ENCODE measurements around the gene COX19. TPM values are rescaled to one million over a fixed set of nuclear protein-coding genes. Genes with fewer than 3 reads are reported as not detected.

COX19 gene
- total RNA-seq, 2 donors from 2014 or later = 7.2 to 18.1 TPM

DNA sequence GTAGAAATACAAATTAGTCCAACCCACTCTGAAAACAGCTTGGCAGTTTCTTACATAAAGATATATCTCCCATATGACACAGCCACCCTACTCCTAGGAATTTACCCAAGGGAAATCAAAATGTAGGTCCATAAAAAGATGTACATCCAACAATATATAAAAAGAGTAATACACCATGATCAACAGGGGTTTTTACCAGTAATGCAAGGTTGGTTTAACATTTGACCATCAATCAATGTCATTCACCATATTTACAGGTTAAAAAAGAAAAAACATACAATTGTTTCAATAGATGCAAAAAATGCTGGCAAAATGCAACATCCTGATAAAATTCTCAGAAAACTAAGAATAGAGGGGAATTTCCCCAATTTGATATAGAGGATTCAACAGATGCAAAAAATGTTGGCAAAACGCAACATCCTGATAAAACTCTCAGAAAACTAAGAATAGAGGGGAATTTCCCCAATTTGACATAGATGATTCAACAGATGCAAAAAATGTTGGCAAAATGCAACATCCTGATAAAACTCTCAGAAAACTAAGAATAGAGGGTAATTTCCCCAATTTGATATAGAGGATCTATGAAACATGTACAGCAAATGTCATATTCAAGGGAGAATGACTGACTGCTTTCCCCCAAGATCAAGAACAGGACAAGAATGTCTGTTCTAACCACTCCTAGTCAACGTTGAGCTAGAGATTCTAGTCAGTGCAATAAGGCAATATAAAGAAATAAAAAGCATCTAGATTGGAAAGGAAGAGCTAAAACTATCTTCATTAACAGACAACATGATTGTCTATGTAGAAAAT, 34.5 kb downstream of the COX19 start:
- Histone ChIP-seq H3K9me3 (no peaks in the 10 kb centered on the region), H3K27ac (no peak overlapping the region), H3K4me3 (no peak overlapping the region), H3K36me3 (no peaks in the 10 kb centered on the region), H3K27me3 (replicated peaks; ENCODE audit: insufficient read depth) (no peaks in the 10 kb centered on the region), H3K4me1 (ENCODE audit: control insufficient read depth in 1 of 2, low read depth in 2 of 2) (no peaks in the 10 kb centered on the region)
- TF ChIP-seq, protein P1, sequence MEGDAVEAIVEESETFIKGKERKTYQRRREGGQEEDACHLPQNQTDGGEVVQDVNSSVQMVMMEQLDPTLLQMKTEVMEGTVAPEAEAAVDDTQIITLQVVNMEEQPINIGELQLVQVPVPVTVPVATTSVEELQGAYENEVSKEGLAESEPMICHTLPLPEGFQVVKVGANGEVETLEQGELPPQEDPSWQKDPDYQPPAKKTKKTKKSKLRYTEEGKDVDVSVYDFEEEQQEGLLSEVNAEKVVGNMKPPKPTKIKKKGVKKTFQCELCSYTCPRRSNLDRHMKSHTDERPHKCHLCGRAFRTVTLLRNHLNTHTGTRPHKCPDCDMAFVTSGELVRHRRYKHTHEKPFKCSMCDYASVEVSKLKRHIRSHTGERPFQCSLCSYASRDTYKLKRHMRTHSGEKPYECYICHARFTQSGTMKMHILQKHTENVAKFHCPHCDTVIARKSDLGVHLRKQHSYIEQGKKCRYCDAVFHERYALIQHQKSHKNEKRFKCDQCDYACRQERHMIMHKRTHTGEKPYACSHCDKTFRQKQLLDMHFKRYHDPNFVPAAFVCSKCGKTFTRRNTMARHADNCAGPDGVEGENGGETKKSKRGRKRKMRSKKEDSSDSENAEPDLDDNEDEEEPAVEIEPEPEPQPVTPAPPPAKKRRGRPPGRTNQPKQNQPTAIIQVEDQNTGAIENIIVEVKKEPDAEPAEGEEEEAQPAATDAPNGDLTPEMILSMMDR (IDR thresholded peaks at IDR 0.05) = no peak
- no peak for DNase-seq (ENCODE audit: low spot score)
- ATAC-seq (ENCODE audit: insufficient number of reproducible peaks, low FRiP score, low read depth) = no peak

DNA sequence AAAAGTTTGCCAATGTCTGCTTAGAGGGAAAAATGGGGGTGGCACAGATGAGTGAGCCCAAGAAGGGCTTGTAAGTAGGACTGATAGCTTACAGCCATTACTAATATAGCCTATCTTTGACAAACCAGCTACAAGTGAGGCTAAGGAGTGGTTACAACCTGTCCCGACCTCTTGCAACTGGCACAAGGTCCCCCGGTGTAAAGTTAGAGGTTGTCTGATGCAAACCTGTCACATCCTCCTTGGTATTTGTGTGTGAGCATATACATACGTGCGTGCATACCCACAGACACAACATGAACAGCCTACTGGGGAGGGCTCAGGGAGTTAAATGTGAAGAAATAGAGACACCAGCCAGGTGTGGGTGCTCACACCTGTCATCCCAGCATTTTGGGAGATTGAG, 35.5 kb downstream of the COX19 start:
- no peak overlapping the region for H3K27ac ChIP-seq
- DNase-seq (ENCODE audit: low spot score) (no peak), ATAC-seq (ENCODE audit: insufficient number of reproducible peaks, low FRiP score, low read depth) (no peak)
- TF ChIP-seq, protein P1 (IDR thresholded peaks at IDR 0.05) = no peak
- no peaks in the 10 kb centered on the region for H3K9me3 ChIP-seq
- no peaks in the 10 kb centered on the region for H3K36me3 ChIP-seq
- no peak overlapping the region for H3K4me3 ChIP-seq
- H3K27me3 ChIP-seq (replicated peaks; ENCODE audit: insufficient read depth) = no peaks in the 10 kb centered on the region
- no peaks in the 10 kb centered on the region for H3K4me1 ChIP-seq (ENCODE audit: control insufficient read depth in 1 of 2, low read depth in 2 of 2)

DNA sequence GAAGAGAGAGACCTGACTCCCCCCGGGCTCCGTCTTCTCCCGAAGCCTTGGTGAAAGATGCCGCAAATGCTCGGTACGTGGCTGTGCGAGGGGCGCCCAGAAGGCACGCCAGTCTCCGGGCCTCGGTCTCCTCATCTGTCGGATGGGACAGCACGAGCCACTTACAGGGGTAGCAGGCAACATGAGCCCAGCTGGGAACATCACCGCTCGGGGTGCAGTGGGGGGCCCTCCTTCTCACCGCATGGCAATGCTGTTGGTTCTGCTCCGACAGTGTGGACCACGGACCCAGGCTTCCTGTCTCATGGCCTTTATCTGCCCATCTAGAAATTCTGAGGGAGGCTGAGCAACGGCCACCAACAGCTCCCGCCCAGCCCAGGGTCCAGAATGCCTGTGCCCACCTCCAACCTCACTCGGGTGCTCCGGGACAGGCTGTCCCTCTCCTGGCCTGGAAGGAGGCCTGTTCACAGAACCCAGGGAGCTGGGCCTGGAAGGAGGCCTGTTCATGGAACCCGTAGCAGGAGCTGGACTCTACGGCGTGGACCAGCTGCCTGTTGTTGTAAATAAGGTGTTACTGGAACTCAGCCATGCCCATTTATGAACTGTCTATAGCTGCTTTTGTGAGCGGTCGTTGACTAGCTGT, 36.7 kb downstream of the COX19 start:
- no peaks in the 10 kb centered on the region for H3K9me3 ChIP-seq
- no peaks in the 10 kb centered on the region for H3K36me3 ChIP-seq
- H3K27ac ChIP-seq = no peak overlapping the region
- DNase-seq (ENCODE audit: low spot score) = no peak
- ATAC-seq (ENCODE audit: insufficient number of reproducible peaks, low FRiP score, low read depth) = no peak
- no peaks in the 10 kb centered on the region for H3K4me1 ChIP-seq (ENCODE audit: control insufficient read depth in 1 of 2, low read depth in 2 of 2)
- no peaks in the 10 kb centered on the region for H3K27me3 ChIP-seq (replicated peaks; ENCODE audit: insufficient read depth)
- H3K4me3 ChIP-seq = no peak overlapping the region
- TF ChIP-seq, protein P1 (IDR thresholded peaks at IDR 0.05) = no peak

DNA sequence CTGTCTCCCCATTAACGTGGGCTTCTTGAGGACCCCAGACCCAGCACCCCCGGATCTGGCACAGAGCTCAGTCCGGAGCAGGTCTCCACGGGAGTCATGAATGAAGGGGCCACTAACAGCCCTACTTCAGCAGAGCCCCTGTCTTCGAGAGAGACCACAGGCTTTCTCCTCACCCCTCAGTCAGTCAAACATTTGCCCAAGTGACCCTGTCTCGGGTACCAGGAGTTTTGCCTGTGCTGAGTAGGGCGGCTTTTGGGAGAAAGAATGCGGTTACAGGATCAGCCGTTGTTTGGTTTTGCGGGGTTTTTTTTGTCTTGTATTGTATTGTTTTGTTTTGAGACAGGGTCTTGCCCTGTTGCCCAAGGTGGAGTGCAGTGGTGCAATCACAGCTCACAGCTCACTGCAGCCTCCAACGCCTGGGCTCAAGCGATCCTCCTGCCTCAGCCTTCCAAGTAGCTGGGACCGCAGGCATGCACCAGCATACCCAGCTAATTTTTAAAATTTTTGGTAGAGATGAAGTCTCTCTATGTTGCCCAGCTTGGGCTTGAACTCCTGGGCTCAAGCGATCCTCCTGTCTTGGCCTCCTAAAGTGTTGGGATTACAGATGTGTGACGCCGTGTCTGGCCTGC, 37.4 kb downstream of the COX19 start:
- Histone ChIP-seq H3K27ac (no peak overlapping the region), H3K36me3 (no peaks in the 10 kb centered on the region), H3K4me1 (ENCODE audit: control insufficient read depth in 1 of 2, low read depth in 2 of 2) (no peaks in the 10 kb centered on the region), H3K27me3 (replicated peaks; ENCODE audit: insufficient read depth) (no peaks in the 10 kb centered on the region), H3K9me3 (no peaks in the 10 kb centered on the region), H3K4me3 (no peak overlapping the region)
- DNase-seq (ENCODE audit: low spot score) = no peak
- TF ChIP-seq, protein P1 (IDR thresholded peaks at IDR 0.05) = no peak
- ATAC-seq (ENCODE audit: insufficient number of reproducible peaks, low FRiP score, low read depth) = no peak

DNA sequence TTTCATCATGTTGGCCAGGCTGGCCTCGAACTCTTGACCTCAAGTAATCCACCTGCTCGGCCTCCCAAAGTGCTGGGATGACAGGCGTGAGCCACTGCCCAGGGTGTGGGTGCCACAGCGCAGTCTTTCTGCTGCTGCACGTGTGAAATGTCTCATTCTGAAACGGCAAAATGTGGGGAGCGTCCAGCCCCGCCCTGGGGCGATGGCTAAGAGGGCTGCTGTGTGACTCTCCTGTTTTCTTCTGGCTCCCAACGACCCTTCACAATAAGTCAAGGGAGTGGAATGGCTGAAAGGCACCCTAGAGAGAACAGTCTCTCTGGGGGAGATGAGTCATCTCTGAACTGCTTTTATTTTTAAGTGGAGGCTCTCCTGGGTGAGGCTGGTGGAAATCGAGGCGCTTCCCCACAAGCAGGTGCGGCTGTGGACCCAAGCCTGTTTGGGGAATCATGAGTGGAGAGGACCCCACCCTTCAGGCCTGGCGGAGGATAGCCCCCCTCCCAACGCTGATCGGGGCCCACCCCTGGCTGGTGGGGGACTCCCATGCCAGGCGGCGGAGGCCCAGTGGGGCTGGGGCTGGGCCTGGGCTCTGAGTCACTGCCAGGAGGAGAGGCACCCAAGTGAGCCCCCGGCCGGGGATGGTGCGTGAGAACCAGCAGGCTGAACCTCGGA, 38.8 kb downstream of the COX19 start:
- no peak overlapping the region for H3K4me3 ChIP-seq
- ATAC-seq (ENCODE audit: insufficient number of reproducible peaks, low FRiP score, low read depth) = no peak
- no peaks in the 10 kb centered on the region for H3K9me3 ChIP-seq
- H3K4me1 ChIP-seq (ENCODE audit: control insufficient read depth in 1 of 2, low read depth in 2 of 2) = no peaks in the 10 kb centered on the region
- DNase-seq (ENCODE audit: low spot score) = no peak
- no peaks in the 10 kb centered on the region for H3K27me3 ChIP-seq (replicated peaks; ENCODE audit: insufficient read depth)
- H3K36me3 ChIP-seq = no peaks in the 10 kb centered on the region
- no peak overlapping the region for H3K27ac ChIP-seq
- TF ChIP-seq, protein P1 (IDR thresholded peaks at IDR 0.05) = no peak

All from thoracic aorta (tissue), 2 donors.